Measurements from ENCODE around the gene LARP1. TPM values are rescaled to one million over a fixed set of nuclear protein-coding genes. Genes with fewer than 3 reads are reported as not detected.

Gene LARP1
- total RNA-seq, 3 donors from 2014 or later: 64.0 to 123 (median 73.7) TPM

GRCh38 chr5:154709368-154710305 is 45.5 kb upstream of the LARP1 start:
- H3K4me1 ChIP-seq: no peaks in the 10 kb centered on the region
- no peak for DNase-seq (ENCODE audit: low spot score in 2 of 2)
- H3K27ac ChIP-seq: no peak overlapping the region
- H3K4me3 ChIP-seq: no peak overlapping the region
- TF ChIP-seq CTCF (IDR thresholded peaks at IDR 0.05): no peak
- no peak for TF ChIP-seq POLR2AphosphoS5 (IDR thresholded peaks at IDR 0.05)
- no peak for TF ChIP-seq POLR2A (IDR thresholded peaks at IDR 0.05)
- H3K27me3 ChIP-seq: no peaks in the 10 kb centered on the region
- no peaks in the 10 kb centered on the region for H3K9me3 ChIP-seq
- intact Hi-C loops (cut with DNase I; ENCODE audit: low total_unique reads): no loop called here
- H3K36me3 ChIP-seq: no peaks in the 10 kb centered on the region

GRCh38 chr5:154712518-154713437 is 42.4 kb upstream of the LARP1 start:
- TF ChIP-seq POLR2AphosphoS5 (IDR thresholded peaks at IDR 0.05) (no peak), POLR2A (IDR thresholded peaks at IDR 0.05) (no peak), CTCF (IDR thresholded peaks at IDR 0.05) (no peak)
- Histone ChIP-seq H3K27ac (peak overlapping the region; percentile 70 to 79), H3K36me3 (no peaks in the 10 kb centered on the region), H3K9me3 (no peaks in the 10 kb centered on the region), H3K27me3 (no peaks in the 10 kb centered on the region), H3K4me3 (peak overlapping the region in 2 of 3 donors; percentile 39 to 54), H3K4me1 (no peaks in the 10 kb centered on the region)
- peak in 1 of 2 donors; percentile 41 for DNase-seq (ENCODE audit: low spot score in 2 of 2)
- intact Hi-C loops (cut with DNase I; ENCODE audit: low total_unique reads): no loop called here

GRCh38 chr5:154713615-154714125 is 41.5 kb upstream of the LARP1 start:
- Histone ChIP-seq H3K4me1 (no peaks in the 10 kb centered on the region), H3K27ac (peak overlapping the region in 1 of 2 donors; percentile 79), H3K4me3 (no peak overlapping the region), H3K9me3 (no peaks in the 10 kb centered on the region), H3K36me3 (no peaks in the 10 kb centered on the region), H3K27me3 (no peaks in the 10 kb centered on the region)
- DNase-seq (ENCODE audit: low spot score in 2 of 2): no peak
- intact Hi-C loops (cut with DNase I; ENCODE audit: low total_unique reads): no loop called here
- no peak for TF ChIP-seq POLR2AphosphoS5 (IDR thresholded peaks at IDR 0.05)
- no peak for TF ChIP-seq POLR2A (IDR thresholded peaks at IDR 0.05)
- no peak for TF ChIP-seq CTCF (IDR thresholded peaks at IDR 0.05)

DNA sequence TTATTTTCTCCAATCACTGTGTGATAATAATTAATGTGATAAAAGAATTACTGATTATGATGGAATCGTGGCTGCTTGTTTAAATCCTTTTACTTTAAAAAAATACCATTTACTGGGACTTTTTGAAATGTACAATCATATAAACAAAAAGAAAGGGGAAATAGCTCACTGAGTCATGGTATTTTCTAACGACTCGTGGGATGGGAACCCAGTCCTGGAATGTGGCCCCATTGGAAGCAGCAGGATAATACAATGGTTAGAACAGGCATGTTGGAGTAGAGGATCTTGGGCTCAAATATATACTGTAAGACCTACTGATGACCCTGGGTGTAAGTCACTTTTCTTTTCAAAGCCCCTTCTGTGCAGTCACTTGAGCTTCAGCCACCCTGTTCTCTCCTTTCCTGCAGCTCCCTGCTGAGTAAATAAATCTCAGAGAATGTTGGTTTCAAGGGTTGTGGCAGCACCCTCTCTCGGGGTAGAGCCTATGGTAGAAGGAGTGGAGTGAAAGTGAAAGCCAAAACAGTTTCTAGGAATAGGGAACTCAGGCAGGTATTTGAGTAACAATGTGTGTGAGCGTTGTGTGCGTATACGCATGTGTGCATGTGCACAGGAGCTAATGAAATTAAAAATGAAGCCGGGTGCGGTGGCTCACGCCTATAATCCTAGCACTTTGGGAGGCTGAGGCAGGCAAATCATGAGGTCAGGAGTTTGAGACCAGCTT is 40.8 kb upstream of the LARP1 start:
- no peaks in the 10 kb centered on the region for H3K9me3 ChIP-seq
- no peaks in the 10 kb centered on the region for H3K27me3 ChIP-seq
- no peaks in the 10 kb centered on the region for H3K36me3 ChIP-seq
- DNase-seq (ENCODE audit: low spot score in 2 of 2): no peak
- H3K4me3 ChIP-seq: peak overlapping the region; percentile 2 to 22 (median 11)
- peak overlapping the region in 1 of 2 donors; percentile 79 for H3K27ac ChIP-seq
- intact Hi-C loops (cut with DNase I; ENCODE audit: low total_unique reads): no loop called here
- H3K4me1 ChIP-seq: no peaks in the 10 kb centered on the region
- TF ChIP-seq POLR2A (IDR thresholded peaks at IDR 0.05) (no peak), CTCF (IDR thresholded peaks at IDR 0.05) (no peak), POLR2AphosphoS5 (IDR thresholded peaks at IDR 0.05) (no peak)
